ENCODE data around the gene CSF1R. TPM values are rescaled to one million over a fixed set of nuclear protein-coding genes. Genes with fewer than 3 reads are reported as not detected.

The CSF1R gene
- polyA plus RNA-seq, 1 donor from 2014 or later = not detected

- Histone ChIP-seq H3K27me3 (ENCODE audit: insufficient read depth, low read depth, low read length) (no peaks in the 10 kb centered on the region), H3K9me2 (ENCODE audit: insufficient read depth, low read length) (no peaks in the 10 kb centered on the region), H3K9me3 (ENCODE audit: low read length) (no peaks in the 10 kb centered on the region), H3K27ac (ENCODE audit: low read length) (no peak overlapping the region), H3K4me2 (ENCODE audit: low read length) (no peak overlapping the region), H3K36me3 (ENCODE audit: insufficient read depth, low read length) (no peaks in the 10 kb centered on the region), H3K4me3 (ENCODE audit: low read length) (no peak overlapping the region), H3F3A (ENCODE audit: insufficient read depth, low read length, poor library complexity, severe bottlenecking) (no peaks in the 10 kb centered on the region), H4K20me1 (ENCODE audit: insufficient read depth) (no peaks in the 10 kb centered on the region), H3K79me2 (replicated peaks; ENCODE audit: insufficient read depth, low read length) (no peaks in the 10 kb centered on the region), H3K9ac (ENCODE audit: low read length) (no peak overlapping the region), H2AFZ (ENCODE audit: low read depth, low read length) (no peak overlapping the region)
- no peak for TF ChIP-seq RAD21 (conservative IDR thresholded peaks at IDR 0.05)
- TF ChIP-seq MXI1 (conservative IDR thresholded peaks at IDR 0.05; ENCODE audit: poor library complexity, severe bottlenecking) = no peak
- TF ChIP-seq REST (IDR thresholded peaks at IDR 0.05; ENCODE audit: borderline replicate concordance) = no peak
- TF ChIP-seq EZH2 (IDR thresholded peaks at IDR 0.05; ENCODE audit: borderline replicate concordance, insufficient read depth, low read length, poor library complexity, severe bottlenecking) = no peak
- no peak for TF ChIP-seq SMC3 (conservative IDR thresholded peaks at IDR 0.05; ENCODE audit: poor library complexity)
- TF ChIP-seq TAF1 (IDR thresholded peaks at IDR 0.05; ENCODE audit: low read depth) = no peak
- no peak for TF ChIP-seq CTCF (IDR thresholded peaks at IDR 0.05; ENCODE audit: poor library complexity, severe bottlenecking)
- TF ChIP-seq EP300 (conservative IDR thresholded peaks at IDR 0.05; ENCODE audit: poor library complexity, severe bottlenecking) = no peak
- no peak for TF ChIP-seq POLR2AphosphoS5 (IDR thresholded peaks at IDR 0.05)
Observed at GRCh38 chr5:150079909-150080461, 6.4 kb downstream of the CSF1R start.

GRCh38 chr5:150078802-150079689, 7.3 kb downstream of the CSF1R start:
- no peaks in the 10 kb centered on the region for H3K27me3 ChIP-seq (ENCODE audit: insufficient read depth, low read depth, low read length)
- TF ChIP-seq POLR2AphosphoS5 (IDR thresholded peaks at IDR 0.05) (no peak), SMC3 (conservative IDR thresholded peaks at IDR 0.05; ENCODE audit: poor library complexity) (no peak), REST (IDR thresholded peaks at IDR 0.05; ENCODE audit: borderline replicate concordance) (no peak), MXI1 (conservative IDR thresholded peaks at IDR 0.05; ENCODE audit: poor library complexity, severe bottlenecking) (no peak), EP300 (conservative IDR thresholded peaks at IDR 0.05; ENCODE audit: poor library complexity, severe bottlenecking) (no peak), RAD21 (conservative IDR thresholded peaks at IDR 0.05) (no peak), EZH2 (IDR thresholded peaks at IDR 0.05; ENCODE audit: borderline replicate concordance, insufficient read depth, low read length, poor library complexity, severe bottlenecking) (no peak), TAF1 (IDR thresholded peaks at IDR 0.05; ENCODE audit: low read depth) (no peak), CTCF (IDR thresholded peaks at IDR 0.05; ENCODE audit: poor library complexity, severe bottlenecking) (no peak)
- no peaks in the 10 kb centered on the region for H3K79me2 ChIP-seq (replicated peaks; ENCODE audit: insufficient read depth, low read length)
- H2AFZ ChIP-seq (ENCODE audit: low read depth, low read length) = no peak overlapping the region
- H3K36me3 ChIP-seq (ENCODE audit: insufficient read depth, low read length) = no peaks in the 10 kb centered on the region
- no peaks in the 10 kb centered on the region for H3K9me2 ChIP-seq (ENCODE audit: insufficient read depth, low read length)
- H3K9me3 ChIP-seq (ENCODE audit: low read length) = no peaks in the 10 kb centered on the region
- H3K4me3 ChIP-seq (ENCODE audit: low read length) = no peak overlapping the region
- H4K20me1 ChIP-seq (ENCODE audit: insufficient read depth) = no peaks in the 10 kb centered on the region
- H3F3A ChIP-seq (ENCODE audit: insufficient read depth, low read length, poor library complexity, severe bottlenecking) = no peaks in the 10 kb centered on the region
- no peak overlapping the region for H3K4me2 ChIP-seq (ENCODE audit: low read length)
- no peak overlapping the region for H3K9ac ChIP-seq (ENCODE audit: low read length)
- no peak overlapping the region for H3K27ac ChIP-seq (ENCODE audit: low read length)

Measured in neural cell (in vitro differentiated cells).